Measurements from ENCODE around the gene SETDB1.

SETDB1 gene

DNA sequence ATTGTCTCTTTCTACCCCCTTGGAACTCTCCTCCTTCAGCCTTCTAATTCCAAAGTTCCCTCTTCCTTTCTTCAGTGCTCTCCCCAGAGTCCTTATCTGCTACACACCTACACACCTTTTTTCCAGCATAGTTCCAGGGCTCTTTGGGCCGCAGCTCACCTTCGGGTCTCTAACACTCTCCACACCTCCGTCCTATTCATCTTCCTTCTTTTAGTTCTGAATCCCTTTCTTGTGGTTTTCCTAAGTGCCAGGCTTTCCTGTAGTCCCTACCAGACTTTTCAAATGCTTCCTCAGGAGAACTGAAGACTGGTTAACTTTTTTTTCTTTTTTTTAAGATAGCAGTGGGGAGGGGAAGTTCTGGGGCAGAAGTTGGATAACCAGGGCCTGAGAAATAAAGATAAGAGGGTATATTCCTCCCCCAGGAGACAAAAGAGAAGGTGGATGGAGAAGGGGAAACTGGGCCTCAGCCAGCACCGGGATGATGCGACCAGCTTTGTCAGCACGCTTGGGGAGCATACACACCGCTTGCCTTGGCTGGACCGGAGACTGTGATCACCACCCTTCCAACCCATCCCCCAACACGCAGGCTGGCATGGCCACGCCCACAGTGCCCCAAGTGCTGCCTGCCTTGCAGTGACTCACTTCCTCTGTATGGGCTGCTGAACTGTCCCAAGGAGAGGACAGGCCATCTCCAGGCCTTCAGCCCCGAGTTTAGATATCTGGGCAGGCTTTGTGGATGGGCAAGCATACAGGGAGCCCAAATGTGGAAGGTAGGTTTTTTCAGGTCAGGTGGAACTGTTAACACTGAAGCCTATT is 50.9 kb downstream of the SETDB1 start:
- DNase-seq: peak; percentile 51

GRCh38 chr1:150979092-150980056 is 53.2 kb downstream of the SETDB1 start:
- peak; percentile 88 for DNase-seq

DNA sequence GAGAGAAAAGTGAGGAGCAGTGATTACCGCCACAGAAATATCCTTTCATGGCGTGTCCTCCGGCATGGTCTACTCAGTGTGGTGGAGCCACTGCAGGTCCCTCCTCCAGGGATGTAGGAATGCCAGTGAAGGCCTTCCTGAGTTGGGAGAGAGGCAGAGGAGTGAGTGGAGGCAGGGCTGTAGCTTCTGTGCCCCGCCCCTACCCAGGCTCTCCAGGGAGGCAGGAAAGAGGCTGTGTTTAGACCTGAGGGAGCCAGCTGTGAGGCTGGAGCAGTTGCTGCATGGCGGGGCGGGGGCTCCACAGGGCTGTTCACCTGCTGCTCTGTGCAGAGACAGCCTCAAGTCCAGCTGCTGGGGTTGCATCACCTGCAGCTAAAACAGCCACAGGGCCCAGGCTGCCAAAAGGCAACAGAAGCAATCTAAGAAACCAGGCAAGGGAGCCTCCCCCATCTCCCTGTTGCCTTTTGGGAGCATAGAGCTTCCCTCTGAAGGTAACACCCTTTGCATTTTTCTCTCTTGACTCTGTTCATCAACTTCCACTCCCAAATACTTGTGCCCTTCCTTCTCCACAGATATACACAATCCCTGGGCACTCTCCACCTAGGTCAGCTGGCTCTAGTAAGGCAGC is 55.1 kb downstream of the SETDB1 start:
- DNase-seq: no peak

DNA sequence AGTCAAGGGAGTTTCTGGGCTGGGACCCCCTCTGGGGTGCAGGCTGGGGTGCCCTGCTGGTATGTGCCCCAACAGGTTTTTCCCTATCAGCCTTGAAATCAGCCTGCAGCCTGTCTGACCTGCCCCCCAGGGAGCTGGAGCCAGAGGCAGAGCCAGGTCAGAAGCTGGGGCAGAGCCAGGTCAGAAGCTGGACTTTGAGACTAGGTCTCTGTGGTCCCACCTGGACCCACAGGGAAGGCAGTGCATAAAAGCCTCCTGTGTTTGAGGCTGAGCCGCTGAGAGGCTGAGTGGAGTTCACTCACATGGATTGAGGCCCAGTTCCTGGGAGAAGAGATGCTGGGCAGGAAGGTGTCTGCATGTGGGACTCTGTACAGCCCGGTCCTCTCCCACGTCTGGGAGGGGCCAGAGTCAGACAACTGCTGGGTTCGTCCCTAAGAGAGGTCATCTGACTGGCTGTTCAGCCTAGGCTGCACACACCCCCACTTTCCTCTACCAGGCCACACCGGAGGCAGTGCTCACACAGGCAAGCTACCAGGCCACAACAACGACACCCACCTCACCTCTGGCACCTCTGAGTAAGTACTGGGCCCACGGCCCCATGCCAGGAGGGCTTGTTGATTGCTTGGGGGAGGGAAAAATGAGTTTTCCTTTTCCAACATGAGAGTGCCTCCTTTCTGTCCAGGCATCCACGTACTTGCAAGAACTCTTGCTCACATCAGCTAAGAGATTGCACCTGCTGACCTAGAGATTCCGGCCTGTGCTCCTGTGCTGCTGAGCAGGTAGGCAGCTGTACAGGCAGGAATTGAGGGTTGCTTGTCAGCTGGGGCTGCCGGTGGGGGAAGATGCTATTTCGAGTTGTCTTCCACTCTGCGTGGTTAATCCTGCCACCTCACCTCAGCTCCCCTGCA is 55.9 kb downstream of the SETDB1 start, which contains the start of gene ANXA9:
TSS of gene ANXA9 (plus strand) at position 488 of the 908 bp plus-strand sequence. CDS start 814 bp downstream, outside the sequence.
- peak; percentile 43 for DNase-seq

- DNase-seq: no peak
These were observed 59.1 kb downstream of the SETDB1 start for GRCh38 chr1:150985179-150985825.

DNA sequence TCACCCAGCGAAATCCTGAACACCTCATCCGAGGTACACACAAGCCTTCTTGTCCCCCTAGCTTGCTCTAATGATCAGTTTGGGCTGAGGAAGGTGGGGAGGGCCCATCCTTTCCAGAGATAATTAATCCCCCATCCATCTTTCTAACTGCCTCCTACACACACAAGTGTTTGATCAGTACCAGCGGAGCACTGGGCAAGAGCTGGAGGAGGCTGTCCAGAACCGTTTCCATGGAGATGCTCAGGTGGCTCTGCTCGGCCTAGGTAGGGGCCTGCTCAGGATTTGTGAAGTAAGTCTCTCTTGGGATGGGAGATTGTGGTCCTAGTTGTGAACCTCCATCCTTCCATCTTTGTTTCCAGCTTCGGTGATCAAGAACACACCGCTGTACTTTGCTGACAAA is 61.8 kb downstream of the SETDB1 start:
- no peak for DNase-seq

DNA sequence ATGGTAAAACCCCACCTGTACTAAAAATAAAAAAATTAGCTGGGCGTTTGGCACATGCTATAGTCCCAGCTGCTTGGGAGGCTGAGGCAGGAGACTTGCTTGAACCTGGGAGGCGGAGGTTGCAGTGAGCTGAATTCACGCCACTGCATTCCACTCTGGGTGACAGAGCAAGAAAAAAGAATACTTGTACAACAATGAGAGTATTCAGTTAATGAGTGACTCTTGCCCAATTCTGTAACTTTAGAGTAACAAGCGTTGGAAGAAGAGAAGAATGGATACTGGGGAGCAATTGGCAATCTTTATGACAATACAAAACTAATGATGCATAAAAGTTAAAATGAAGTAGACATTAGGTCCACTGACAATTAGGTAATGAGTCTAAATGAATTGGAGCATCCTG is 66.5 kb downstream of the SETDB1 start:
- DNase-seq: peak; percentile 63

DNA sequence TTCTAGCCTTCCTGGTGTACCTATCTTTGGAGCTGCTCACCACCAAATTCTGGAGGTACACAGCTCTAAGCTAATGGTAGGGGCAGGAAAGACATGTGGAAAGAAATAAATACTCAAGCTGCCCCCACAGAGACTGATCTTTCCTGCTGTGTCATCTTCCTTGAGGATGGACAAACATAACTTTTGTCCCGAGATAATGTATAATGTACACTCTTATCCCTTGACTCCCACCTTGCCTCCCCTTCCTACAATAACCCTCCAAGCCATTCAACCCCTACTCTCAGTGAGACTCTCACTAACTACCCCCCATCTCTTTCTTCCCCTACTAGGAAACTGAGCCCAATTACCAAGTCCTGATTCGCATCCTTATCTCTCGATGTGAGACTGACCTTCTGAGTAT is 68.1 kb downstream of the SETDB1 start:
- no peak for DNase-seq

DNA sequence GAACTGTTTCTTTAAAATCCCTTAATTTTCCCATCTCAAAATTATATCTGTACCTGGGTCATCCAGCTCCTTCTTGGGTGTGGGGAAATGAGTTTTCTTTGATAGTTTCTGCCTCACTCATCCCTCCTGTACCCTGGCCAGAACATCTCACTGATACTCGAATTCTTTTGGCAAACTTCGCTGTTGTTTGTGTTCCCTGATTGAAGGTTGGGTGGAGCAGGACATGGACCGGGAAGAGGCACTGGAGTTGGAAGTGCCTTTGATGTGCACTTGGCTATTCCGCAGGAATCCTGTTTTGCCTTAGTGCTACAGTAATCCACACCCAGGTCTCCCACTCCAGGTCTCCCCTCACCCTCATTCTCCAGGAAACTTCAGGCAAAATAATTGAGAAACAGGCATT is 69.3 kb downstream of the SETDB1 start:
- no peak for DNase-seq

- no peak for DNase-seq
These were observed 69.7 kb downstream of the SETDB1 start for GRCh38 chr1:150995896-150996295.

DNA sequence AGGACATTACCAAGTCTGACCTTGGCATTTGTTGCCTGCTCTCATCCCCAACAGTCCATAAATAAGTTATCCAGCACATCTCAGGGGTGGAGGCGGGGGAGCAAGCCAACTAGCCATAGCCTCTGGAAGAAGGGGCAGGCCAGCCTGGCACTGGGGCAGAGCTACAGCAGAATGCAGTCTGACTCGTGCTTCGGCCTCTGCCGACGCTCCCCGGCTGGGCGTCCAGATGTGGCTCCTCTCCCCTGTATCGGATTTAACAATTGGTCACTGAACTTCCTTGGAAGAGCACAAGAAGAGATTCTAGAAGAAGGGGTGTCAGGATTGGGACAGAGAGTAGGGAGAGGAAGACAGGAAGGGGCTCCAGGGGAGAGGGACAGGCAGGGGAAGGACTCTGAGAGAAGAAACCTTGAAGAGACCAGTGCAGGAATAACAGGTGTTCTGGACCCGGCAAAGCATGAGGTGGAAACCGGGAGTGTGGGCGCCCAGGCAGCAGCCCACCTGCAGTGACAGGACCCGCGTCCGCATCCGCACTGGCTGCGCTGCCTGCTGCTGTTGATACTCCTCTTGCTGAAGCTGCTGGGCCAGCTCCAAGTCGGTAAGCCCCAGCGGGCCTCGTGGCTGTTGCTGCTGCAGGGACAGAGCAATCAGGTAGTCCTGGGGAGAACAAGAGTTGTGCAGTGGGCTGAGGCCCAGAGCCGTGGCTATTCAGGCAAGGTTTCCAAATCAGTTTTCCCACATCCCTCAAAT is 71.1 kb downstream of the SETDB1 start:
- DNase-seq: no peak

DNA sequence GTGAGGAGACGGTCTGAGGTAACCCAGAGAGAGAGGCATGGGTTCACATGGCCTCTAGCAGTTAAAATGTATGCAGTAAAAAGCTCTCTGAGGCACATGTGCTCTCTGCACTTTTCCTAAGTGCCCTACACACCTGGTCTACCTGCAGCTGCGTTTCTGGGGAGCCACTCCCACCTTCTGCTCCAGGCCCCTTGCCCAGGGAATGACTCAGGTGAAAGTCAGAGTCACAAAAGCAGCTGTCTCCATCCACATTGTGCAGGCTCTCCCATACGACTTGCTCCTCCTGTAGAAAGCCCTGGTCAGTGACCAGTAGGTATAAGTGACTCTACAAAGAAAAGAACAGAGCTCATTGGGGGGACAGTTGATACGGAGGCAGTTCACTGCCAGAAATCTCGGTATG is 71.8 kb downstream of the SETDB1 start:
- no peak for DNase-seq

DNA sequence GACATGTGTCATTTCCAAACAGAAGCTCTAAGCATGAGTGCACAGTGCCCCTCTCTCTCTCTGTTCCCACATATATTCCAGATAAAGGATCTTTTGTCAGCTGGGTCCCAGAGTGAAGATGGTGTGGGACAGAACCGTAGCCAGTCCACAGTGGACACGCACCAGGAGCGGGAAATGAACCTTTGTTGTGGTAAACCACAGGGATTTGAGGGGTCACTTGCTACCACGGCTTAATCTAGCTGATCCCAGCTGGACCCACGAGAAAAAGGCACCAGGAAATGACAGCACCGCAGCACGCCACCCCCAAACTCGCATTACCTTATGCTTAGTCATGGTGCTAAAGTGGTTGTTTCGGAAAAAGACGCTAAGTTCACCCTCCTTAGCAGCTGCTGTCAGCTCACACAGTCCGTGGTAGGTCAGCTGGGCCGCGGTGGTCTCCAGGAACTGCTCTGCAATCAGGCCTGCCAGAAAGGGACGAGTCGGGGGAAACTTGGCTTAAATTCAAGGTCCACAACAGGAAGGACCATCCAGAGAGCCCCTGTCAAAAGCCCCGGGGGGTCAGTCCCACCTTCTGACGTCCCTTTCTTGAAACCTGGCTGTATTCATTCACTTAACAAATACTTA is 73.0 kb downstream of the SETDB1 start:
- no peak for DNase-seq

- no peak for DNase-seq
These were observed 73.8 kb downstream of the SETDB1 start for GRCh38 chr1:150999926-151000325.

DNA sequence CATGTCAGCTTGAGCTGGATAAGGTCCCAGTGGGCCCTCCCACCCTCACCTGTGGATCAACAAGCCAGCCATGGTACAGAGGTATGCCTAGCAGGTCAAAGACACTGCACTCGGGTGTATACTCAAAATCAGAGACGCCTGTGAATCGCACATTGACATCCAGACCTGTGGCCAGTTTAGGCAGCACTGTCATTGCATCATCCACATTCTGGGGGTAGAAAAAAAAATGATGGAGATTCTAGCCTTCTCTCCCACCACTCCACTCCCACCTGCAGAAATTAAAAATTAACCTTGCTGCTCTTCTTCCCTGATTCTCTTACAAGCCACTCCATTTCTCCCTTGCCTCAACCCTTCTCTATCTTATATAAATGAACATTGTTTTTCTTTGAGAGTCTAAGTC is 74.2 kb downstream of the SETDB1 start:
- no peak for DNase-seq

DNA sequence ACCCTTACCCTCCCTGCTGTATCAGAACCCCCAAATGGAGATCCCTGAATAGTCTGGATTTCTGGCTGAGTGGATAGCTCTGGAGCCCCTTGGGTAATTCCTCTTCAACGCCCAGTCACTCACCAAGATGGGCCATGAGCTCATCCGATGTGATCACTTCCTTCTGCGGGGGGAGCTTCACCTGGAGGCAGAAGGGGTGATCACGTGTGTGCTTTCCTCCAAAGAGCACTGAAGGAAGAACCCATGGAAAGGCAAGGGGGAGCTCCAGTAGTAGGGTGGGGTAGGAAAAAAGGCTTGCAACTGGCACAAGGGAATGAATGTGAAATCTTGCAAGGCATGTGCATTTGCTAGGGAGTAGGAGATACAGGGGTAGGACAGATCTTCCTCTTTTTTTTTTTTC is 75.4 kb downstream of the SETDB1 start:
- no peak for DNase-seq

GRCh38 chr1:151002051-151002450 is 75.9 kb downstream of the SETDB1 start:
- DNase-seq: no peak

DNA sequence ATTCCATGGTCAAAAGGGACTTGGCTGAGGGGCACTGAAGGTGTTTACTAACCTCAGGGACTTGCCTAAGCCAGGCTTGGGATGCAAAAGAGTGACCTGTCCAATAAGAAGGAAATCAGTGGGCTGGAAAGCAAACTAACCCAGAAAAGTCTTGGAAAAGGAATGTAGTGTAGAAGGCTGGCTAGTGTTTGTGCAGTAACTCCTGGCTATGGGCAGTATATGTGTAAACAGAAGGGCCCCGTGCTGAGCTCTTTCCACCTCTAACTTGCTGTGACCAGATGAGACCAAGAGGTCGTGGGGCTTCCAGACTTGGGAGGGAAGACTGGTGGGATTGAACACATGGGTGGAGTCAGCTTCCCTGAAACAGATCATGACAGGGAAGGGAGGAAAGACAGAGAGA is 76.4 kb downstream of the SETDB1 start:
- no peak for DNase-seq

GRCh38 chr1:151003180-151003579 is 77.0 kb downstream of the SETDB1 start:
- DNase-seq: no peak

GRCh38 chr1:151005729-151006319 is 79.7 kb downstream of the SETDB1 start:
- no peak for DNase-seq
